ENCODE measurements around the gene VRTN.

VRTN gene

DNA sequence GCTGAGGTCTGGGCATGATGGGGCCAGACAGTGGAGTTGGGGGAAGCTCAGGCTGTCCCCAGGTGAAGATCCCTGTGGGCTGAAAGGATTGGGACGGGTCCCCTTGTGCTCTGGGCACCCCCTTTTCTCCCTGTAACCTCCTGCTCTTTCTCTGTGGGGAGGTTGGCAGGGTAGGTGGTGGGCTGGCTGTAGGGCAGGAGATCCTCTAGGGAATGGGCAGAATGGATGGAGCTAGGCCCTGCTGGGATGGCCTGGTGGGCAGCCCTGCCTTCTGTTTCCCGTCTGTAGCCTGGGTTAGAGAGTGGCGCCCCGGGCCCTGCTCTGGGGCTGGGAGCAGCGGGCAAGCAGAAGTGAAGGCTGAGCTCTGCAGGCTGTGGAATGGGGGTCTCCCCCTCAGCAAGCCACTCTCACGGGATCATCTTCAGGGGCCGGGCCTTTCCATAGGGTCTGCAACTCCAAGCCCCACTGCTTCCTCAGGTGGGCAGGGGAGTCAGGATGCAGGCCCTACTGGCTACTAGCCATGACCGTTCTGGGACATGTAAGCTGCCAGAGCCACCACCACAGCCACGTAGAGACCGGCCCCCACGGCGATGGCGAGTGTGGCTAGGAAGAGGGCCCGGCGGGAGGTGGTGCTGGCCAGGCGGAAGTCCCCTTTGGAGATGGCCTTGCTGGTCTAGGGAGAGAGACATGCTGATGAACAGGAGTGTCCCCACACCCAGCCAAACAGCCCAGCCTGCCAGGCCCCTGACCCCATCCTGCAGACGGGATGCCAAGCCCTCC is 58.9 kb downstream of the VRTN start:
- in situ Hi-C loops (cut with HindIII; ENCODE audit: low pct_unique_long_range_greater_than_20kb, low sequenced_read_pairs) = no loop called here
- no peak for TF ChIP-seq JUND (IDR thresholded peaks at IDR 0.05; ENCODE audit: low read depth)
- no peak for DNase-seq (ENCODE audit: low read depth in 1 of 2, low spot score in 1 of 2)

GRCh38 chr14:74407801-74408154 is 59.5 kb downstream of the VRTN start:
- no peak for TF ChIP-seq JUND (IDR thresholded peaks at IDR 0.05; ENCODE audit: low read depth)
- in situ Hi-C loops (cut with HindIII; ENCODE audit: low pct_unique_long_range_greater_than_20kb, low sequenced_read_pairs) = no loop called here
- no peak for DNase-seq (ENCODE audit: low read depth in 1 of 2, low spot score in 1 of 2)

GRCh38 chr14:74408870-74409269 is 60.6 kb downstream of the VRTN start:
- no peak for TF ChIP-seq JUND (IDR thresholded peaks at IDR 0.05; ENCODE audit: low read depth)
- in situ Hi-C loops (cut with HindIII; ENCODE audit: low pct_unique_long_range_greater_than_20kb, low sequenced_read_pairs) = no loop called here
- no peak for DNase-seq (ENCODE audit: low read depth in 1 of 2, low spot score in 1 of 2)

DNA sequence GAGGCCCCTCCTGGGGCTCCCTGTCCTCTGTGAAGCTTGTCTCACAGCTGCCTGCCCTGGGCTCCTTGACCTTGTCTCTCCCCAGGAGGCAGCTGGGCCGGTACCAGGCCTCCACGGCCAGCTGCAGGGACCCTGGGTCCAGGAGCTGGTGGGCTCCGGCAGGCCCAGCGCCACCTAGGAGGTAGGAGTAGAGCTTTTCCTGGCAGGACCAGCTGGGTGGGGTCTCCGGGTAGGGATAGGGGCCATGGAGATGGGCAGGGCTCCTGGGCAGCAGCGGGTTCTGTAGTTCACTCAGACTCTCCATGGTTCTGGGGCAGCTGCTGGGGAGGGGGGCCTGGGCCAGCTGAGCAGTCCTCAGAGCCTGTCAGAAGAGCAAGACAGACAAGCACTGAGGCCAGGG is 61.2 kb downstream of the VRTN start:
- in situ Hi-C loops (cut with HindIII; ENCODE audit: low pct_unique_long_range_greater_than_20kb, low sequenced_read_pairs) = no loop called here
- no peak for DNase-seq (ENCODE audit: low read depth in 1 of 2, low spot score in 1 of 2)
- TF ChIP-seq JUND (IDR thresholded peaks at IDR 0.05; ENCODE audit: low read depth) = no peak
